Gastrocnemius medialis (tissue), 4 donors: ENCODE data around the gene LAMA2.

Experiments used
- POLR2A ChIP-seq, 2 donors: fragments of 450-650 bp; IDR thresholded peaks; one replicate each; pipeline ENCODE4 v1.6.1; 2017; ENCODE audit warnings: antibody characterized with exemption in 2 of 2, mild to moderate bottlenecking in 2 of 2, moderate library complexity in 2 of 2
- TF ChIP-seq, protein P1 (sequence below), 5 experiments: fragments of 450-650 bp in 3 of 5; fragments of 200-600 bp in 2 of 5; sonication (generic) in 2 of 5; IDR thresholded peaks in 4 of 5; conservative IDR thresholded peaks in 1 of 5; 1 replicate in 4 of 5; 2 replicates in 1 of 5; pipeline ENCODE4 v1.5.1; 2016 to 2019; ENCODE audit warnings: antibody characterized with exemption in 5 of 5, mild to moderate bottlenecking in 3 of 5, moderate library complexity in 3 of 5

DNA sequence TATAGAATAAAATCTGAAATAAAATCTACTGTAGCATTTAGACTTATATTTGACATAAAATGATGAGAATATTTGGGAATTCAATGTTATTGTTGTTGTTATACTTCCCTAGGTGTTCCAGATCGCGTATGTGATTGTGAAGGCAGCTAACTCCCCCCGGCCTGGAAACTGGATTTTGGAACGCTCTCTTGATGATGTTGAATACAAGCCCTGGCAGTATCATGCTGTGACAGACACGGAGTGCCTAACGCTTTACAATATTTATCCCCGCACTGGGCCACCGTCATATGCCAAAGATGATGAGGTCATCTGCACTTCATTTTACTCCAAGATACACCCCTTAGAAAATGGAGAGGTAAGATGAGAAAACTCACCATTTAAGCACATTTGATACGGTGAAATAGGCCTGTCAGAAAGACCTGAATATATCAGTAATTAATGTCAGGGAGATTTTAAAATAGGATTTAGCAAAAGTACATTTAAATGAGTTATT is 215.2 kb downstream of the LAMA2 start:
- TF ChIP-seq, protein P1, sequence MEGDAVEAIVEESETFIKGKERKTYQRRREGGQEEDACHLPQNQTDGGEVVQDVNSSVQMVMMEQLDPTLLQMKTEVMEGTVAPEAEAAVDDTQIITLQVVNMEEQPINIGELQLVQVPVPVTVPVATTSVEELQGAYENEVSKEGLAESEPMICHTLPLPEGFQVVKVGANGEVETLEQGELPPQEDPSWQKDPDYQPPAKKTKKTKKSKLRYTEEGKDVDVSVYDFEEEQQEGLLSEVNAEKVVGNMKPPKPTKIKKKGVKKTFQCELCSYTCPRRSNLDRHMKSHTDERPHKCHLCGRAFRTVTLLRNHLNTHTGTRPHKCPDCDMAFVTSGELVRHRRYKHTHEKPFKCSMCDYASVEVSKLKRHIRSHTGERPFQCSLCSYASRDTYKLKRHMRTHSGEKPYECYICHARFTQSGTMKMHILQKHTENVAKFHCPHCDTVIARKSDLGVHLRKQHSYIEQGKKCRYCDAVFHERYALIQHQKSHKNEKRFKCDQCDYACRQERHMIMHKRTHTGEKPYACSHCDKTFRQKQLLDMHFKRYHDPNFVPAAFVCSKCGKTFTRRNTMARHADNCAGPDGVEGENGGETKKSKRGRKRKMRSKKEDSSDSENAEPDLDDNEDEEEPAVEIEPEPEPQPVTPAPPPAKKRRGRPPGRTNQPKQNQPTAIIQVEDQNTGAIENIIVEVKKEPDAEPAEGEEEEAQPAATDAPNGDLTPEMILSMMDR (IDR thresholded peaks at IDR 0.05 in 4 of 5, conservative IDR thresholded peaks at IDR 0.05 in 1 of 5): no peak
- TF ChIP-seq POLR2A (IDR thresholded peaks at IDR 0.05): no peak
